GM12878 (cell line): ENCODE measurements around the gene NDOR1. TPM values are rescaled to one million over a fixed set of nuclear protein-coding genes. Genes with fewer than 3 reads are reported as not detected.

Source experiments
- BCL3 ChIP-seq: IDR thresholded peaks from 2 replicates; pipeline ENCODE4 v1.6.1; 2011; ENCODE audit warnings: borderline replicate concordance, low read depth, mild to moderate bottlenecking, moderate library complexity, low read length; ENCODE audit not compliant: insufficient read depth, poor library complexity, severe bottlenecking
- BRCA1 ChIP-seq: IDR thresholded peaks from 2 replicates; pipeline ENCODE4 v1.6.1; 2011; ENCODE audit warnings: low read depth, low read length, improper control_type of control experiment
- CEBPB ChIP-seq, 2 experiments: fragments of 150-350 bp in 1 of 2; IDR thresholded peaks; 2 replicates each; pipeline ENCODE4 v1.6.1; 2012 to 2014; ENCODE audit warnings: low read depth in 2 of 2, low read length in 2 of 2, borderline replicate concordance in 1 of 2, inconsistent platforms in 1 of 2
- CTCF ChIP-seq, 3 experiments: IDR thresholded peaks in 2 of 3; conservative IDR thresholded peaks in 1 of 3; 2 replicates each; pipeline ENCODE4 v1.5.1; 2011; ENCODE audit warnings: low read depth in 3 of 3, low read length in 3 of 3, mild to moderate bottlenecking in 3 of 3, control low read depth in 2 of 3, moderate library complexity in 2 of 3, inconsistent platforms in 1 of 3, mixed read lengths in 1 of 3; ENCODE audit not compliant: control insufficient read depth in 2 of 3, insufficient read depth in 1 of 3; ENCODE audit errors: extremely low read depth in 1 of 3
- HCFC1 ChIP-seq: fragments of 150-350 bp; IDR thresholded peaks from 2 replicates; pipeline ENCODE4 v1.6.1; 2014; ENCODE audit warnings: low read length
- IRF3 ChIP-seq: fragments of 450-650 bp; IDR thresholded peaks from 2 replicates; pipeline ENCODE4 v1.6.1; 2014; ENCODE audit warnings: mild to moderate bottlenecking
- IRF5 ChIP-seq: fragments of 450-650 bp; IDR thresholded peaks from 2 replicates; pipeline ENCODE4 v1.6.1; 2017; ENCODE audit warnings: borderline replicate concordance
- NR2C1 ChIP-seq: fragments of 450-650 bp; IDR thresholded peaks from 2 replicates; pipeline ENCODE4 v1.6.1; 2017; ENCODE audit warnings: antibody characterized with exemption, mild to moderate bottlenecking, moderate library complexity
- PML ChIP-seq: IDR thresholded peaks from 2 replicates; pipeline ENCODE4 v1.6.1; 2012; ENCODE audit warnings: low read length, inconsistent platforms
- POLR2AphosphoS2 ChIP-seq: IDR thresholded peaks from 2 replicates; pipeline ENCODE4 v1.6.1; 2011; ENCODE audit warnings: low read depth, mild to moderate bottlenecking, low read length, improper control_type of control experiment, moderate library complexity
- SMC3 ChIP-seq: IDR thresholded peaks from 2 replicates; pipeline ENCODE4 v1.6.1; 2011; ENCODE audit warnings: low read length, improper control_type of control experiment, borderline replicate concordance
- STAT3 ChIP-seq: IDR thresholded peaks from 2 replicates; pipeline ENCODE4 v1.6.1; 2011; ENCODE audit warnings: low read depth, low read length, improper control_type of control experiment
- SUPT20H ChIP-seq: IDR thresholded peaks from 2 replicates; pipeline ENCODE4 v1.6.1; 2011; ENCODE audit warnings: low read depth, mild to moderate bottlenecking, low read length, moderate library complexity, borderline replicate concordance; ENCODE audit not compliant: control insufficient read depth
- WRNIP1 ChIP-seq: IDR thresholded peaks from 2 replicates; pipeline ENCODE4 v1.6.1; 2011; ENCODE audit warnings: low read depth, low read length, improper control_type of control experiment, borderline replicate concordance
- ZNF207 ChIP-seq: fragments of 450-650 bp; IDR thresholded peaks from 2 replicates; pipeline ENCODE4 v1.6.1; 2014; ENCODE audit warnings: antibody characterized with exemption, mild to moderate bottlenecking, borderline replicate concordance
- ZNF24 ChIP-seq: fragments of 450-650 bp; IDR thresholded peaks from 2 replicates; pipeline ENCODE4 v1.6.1; 2017; ENCODE audit warnings: antibody characterized with exemption, mild to moderate bottlenecking
- ZNF687 ChIP-seq: fragments of 450-650 bp; IDR thresholded peaks from 2 replicates; pipeline ENCODE4 v1.6.1; 2017; ENCODE audit warnings: mild to moderate bottlenecking, moderate library complexity
- polyA plus RNA-seq, 11 experiments: library from polyadenylated mRNA; depleted of rRNA in 4 of 11; unstranded in 6 of 11; stranded (reverse) in 5 of 11; fragments of >200 nt; fragmentation: Nextera tagmentation in 4 of 11; fragmentation: Illumina TruSeq in 1 of 11; extraction: Ambion mirVana in 4 of 11; extraction: Trizol in 1 of 11; gene quantifications; 1 replicate in 1 of 11; 2 replicates in 10 of 11; pipeline versions ENCODE4 v1.2.1 to v1.2.3, GENCODE V29; 2011 to 2016; ENCODE audit warnings: inconsistent platforms in 2 of 11, missing spikeins in 2 of 11, low read depth in 1 of 11
- total RNA-seq, 4 experiments: library from RNA; depleted of rRNA in 3 of 4; stranded (reverse); fragments of >200 nt in 3 of 4; fragmentation: Illumina TruSeq in 1 of 4; extraction: Trizol in 1 of 4; gene quantifications; 2 replicates each; pipeline versions ENCODE4 v1.2.1 to v1.2.3, GENCODE V29; 2013 to 2021

NDOR1 gene
- total and polyA plus RNA-seq, 10 of the 15 experiments (the other 5 are each of a cell fraction or from before 2014, with no cell fraction given), result 0.04 to 32.9 (median 11.1) TPM

- TF ChIP-seq CTCF (IDR thresholded peaks at IDR 0.05 in 2 of 3, conservative IDR thresholded peaks at IDR 0.05 in 1 of 3; ENCODE audit: control insufficient read depth in 2 of 3, extremely low read depth in 1 of 3, insufficient read depth in 1 of 3, low read depth in 3 of 3, low read length in 3 of 3), result no peak
- TF ChIP-seq IRF3, result no peak
- TF ChIP-seq POLR2AphosphoS2, result 0 out of 2 replicates have a peak, but pooled peaks have one; percentile 54
- no peak for TF ChIP-seq SMC3
- TF ChIP-seq CEBPB (IDR thresholded peaks at IDR 0.05; ENCODE audit: borderline replicate concordance in 1 of 2, low read depth in 2 of 2, low read length in 2 of 2), result no peak
- TF ChIP-seq SUPT20H, result no peak
- peak; percentile 58 for TF ChIP-seq NR2C1
- TF ChIP-seq HCFC1, result peak; percentile 82
- TF ChIP-seq BCL3, result no peak
- no peak for TF ChIP-seq IRF5
- TF ChIP-seq ZNF207, result peak; percentile 93
- no peak for TF ChIP-seq PML
- no peak for TF ChIP-seq BRCA1
- TF ChIP-seq WRNIP1, result no peak
- TF ChIP-seq STAT3, result no peak
- TF ChIP-seq ZNF687, result peak; percentile 71
- no peak; the same call in 1 of the 2 replicates for TF ChIP-seq ZNF24
These were observed at the start of gene NDOR1, which contains the start of gene TMEM203 (continued) for GRCh38 chr9:137205126-137206069.
